SJCRH30 (cell line): ENCODE results near the gene ELF2. TPM values are rescaled to one million over a fixed set of nuclear protein-coding genes. Genes with fewer than 3 reads are reported as not detected.
A peak's percentile ranks its signal among the peaks of the same experiment; 100 is the strongest.
"Not testable (repeated sequence)": the region's sequence is repeated elsewhere in the genome, so short reads cannot be mapped to it uniquely, and the experiment has no call there.

Experiments used
- DNase-seq, 2 experiments: peaks; one replicate each; pipeline ENCODE4 v3.0.0-alpha.2; 2015 to 2020
- H3K27ac ChIP-seq: fragments of 250-450 bp; sonication (Bioruptor Pico); 2 replicates; pipeline ENCODE4 v1.5.1; 2020; ENCODE audit warnings: mild to moderate bottlenecking, moderate library complexity
- H3K27me3 ChIP-seq: fragments of 250-450 bp; sonication (Bioruptor Pico); 2 replicates; pipeline ENCODE4 v1.5.1; 2020; ENCODE audit warnings: mild to moderate bottlenecking, moderate library complexity
- H3K36me3 ChIP-seq: fragments of 250-450 bp; sonication (Bioruptor Pico); 2 replicates; pipeline ENCODE4 v1.5.1; 2020; ENCODE audit warnings: mild to moderate bottlenecking, moderate library complexity
- H3K4me1 ChIP-seq: fragments of 250-450 bp; sonication (Bioruptor Pico); 2 replicates; pipeline ENCODE4 v1.5.1; 2020; ENCODE audit warnings: mild to moderate bottlenecking, moderate library complexity
- H3K4me3 ChIP-seq: fragments of 250-450 bp; sonication (Bioruptor Pico); 2 replicates; pipeline ENCODE4 v1.5.1; 2020; ENCODE audit warnings: mild to moderate bottlenecking, moderate library complexity
- H3K9me3 ChIP-seq: fragments of 250-450 bp; sonication (Bioruptor Pico); replicated peaks from 2 replicates; pipeline ENCODE4 v1.5.1; 2020; ENCODE audit warnings: mild to moderate bottlenecking, moderate library complexity
- total RNA-seq: library from RNA; depleted of rRNA; stranded (reverse); fragments of >200 nt; shearing (Covaris generic); gene quantifications from 2 replicates; pipeline ENCODE4 v1.2.3, GENCODE V29; 2014

The ELF2 gene
- total RNA-seq, 1 experiment from 2014 or later = 55.9 TPM

- Histone ChIP-seq H3K27me3 (no peaks in the 10 kb centered on the region), H3K4me3 (no peak overlapping the region), H3K4me1 (no peaks in the 10 kb centered on the region), H3K27ac (no peak overlapping the region), H3K9me3 (no peaks in the 10 kb centered on the region), H3K36me3 (peaks cover 28% of the 10 kb centered on the region)
- no peak for DNase-seq
Observed at GRCh38 chr4:139042981-139043460, 134.0 kb downstream of the ELF2 start.

GRCh38 chr4:139038874-139039443 is 138.1 kb downstream of the ELF2 start:
- H3K27me3 ChIP-seq = no peaks in the 10 kb centered on the region
- no peaks in the 10 kb centered on the region for H3K4me1 ChIP-seq
- no peaks in the 10 kb centered on the region for H3K9me3 ChIP-seq
- H3K36me3 ChIP-seq = peaks cover 10% of the 10 kb centered on the region
- H3K27ac ChIP-seq = no peak overlapping the region
- H3K4me3 ChIP-seq = no peak overlapping the region
- DNase-seq = no peak

GRCh38 chr4:139036885-139037284 is 140.1 kb downstream of the ELF2 start:
- DNase-seq = no peak
- Histone ChIP-seq H3K27ac (no peak overlapping the region), H3K4me3 (no peak overlapping the region), H3K9me3 (no peaks in the 10 kb centered on the region), H3K4me1 (no peaks in the 10 kb centered on the region), H3K36me3 (peaks cover 10% of the 10 kb centered on the region), H3K27me3 (no peaks in the 10 kb centered on the region)

GRCh38 chr4:139035650-139036049 is 141.4 kb downstream of the ELF2 start:
- no peak overlapping the region for H3K4me3 ChIP-seq
- no peak for DNase-seq
- no peak overlapping the region for H3K27ac ChIP-seq
- peaks cover 10% of the 10 kb centered on the region for H3K36me3 ChIP-seq
- no peaks in the 10 kb centered on the region for H3K4me1 ChIP-seq
- H3K9me3 ChIP-seq = no peaks in the 10 kb centered on the region
- H3K27me3 ChIP-seq = no peaks in the 10 kb centered on the region

GRCh38 chr4:139030614-139031235 is 146.3 kb downstream of the ELF2 start:
- H3K36me3 ChIP-seq = peaks cover 3% of the 10 kb centered on the region; the same call in 1 of the 2 replicates
- no peaks in the 10 kb centered on the region for H3K9me3 ChIP-seq
- H3K4me3 ChIP-seq = no peak overlapping the region
- H3K27ac ChIP-seq = no peak overlapping the region
- DNase-seq = peak; percentile 51 to 86
- no peaks in the 10 kb centered on the region for H3K27me3 ChIP-seq
- peaks cover 8% of the 10 kb centered on the region; the same call in 1 of the 2 replicates for H3K4me1 ChIP-seq

GRCh38 chr4:139029866-139030363 is 147.1 kb downstream of the ELF2 start:
- H3K27ac ChIP-seq, H3K4me1 ChIP-seq, H3K27me3 ChIP-seq, H3K36me3 ChIP-seq, DNase-seq, H3K9me3 ChIP-seq, H3K4me3 ChIP-seq: not testable (repeated sequence)

GRCh38 chr4:139028191-139028661 is 148.8 kb downstream of the ELF2 start:
- no peaks in the 10 kb centered on the region for H3K27me3 ChIP-seq
- H3K4me1 ChIP-seq = peaks cover 8% of the 10 kb centered on the region; the same call in 1 of the 2 replicates
- H3K36me3 ChIP-seq = no peaks in the 10 kb centered on the region; the same call in 1 of the 2 replicates
- no peak overlapping the region for H3K4me3 ChIP-seq
- peak; percentile 44 to 67 for DNase-seq
- no peaks in the 10 kb centered on the region for H3K9me3 ChIP-seq
- H3K27ac ChIP-seq = peak overlapping the region; percentile 18; the same call in 1 of the 2 replicates

- Histone ChIP-seq H3K4me3 (no peak overlapping the region), H3K9me3 (no peaks in the 10 kb centered on the region), H3K27ac (peak overlapping the region; percentile 18; the same call in 1 of the 2 replicates), H3K27me3 (no peaks in the 10 kb centered on the region), H3K4me1 (peaks cover 8% of the 10 kb centered on the region; the same call in 1 of the 2 replicates), H3K36me3 (no peaks in the 10 kb centered on the region; the same call in 1 of the 2 replicates)
- no peak for DNase-seq
Observed at GRCh38 chr4:139027776-139028175, 149.2 kb downstream of the ELF2 start.

GRCh38 chr4:139025841-139026240 is 151.2 kb downstream of the ELF2 start:
- no peaks in the 10 kb centered on the region for H3K9me3 ChIP-seq

GRCh38 chr4:139024686-139025085 is 152.3 kb downstream of the ELF2 start:
- Histone ChIP-seq H3K36me3 (peaks cover 4% of the 10 kb centered on the region; the same call in 1 of the 2 replicates), H3K9me3 (no peaks in the 10 kb centered on the region), H3K27me3 (no peaks in the 10 kb centered on the region), H3K4me3 (no peak overlapping the region), H3K4me1 (peaks cover 11% of the 10 kb centered on the region), H3K27ac (no peak overlapping the region)
- DNase-seq = no peak

More at GRCh38 chr4:139025841-139026240, 151.2 kb downstream of the ELF2 start:
- Histone ChIP-seq H3K27ac (no peak overlapping the region), H3K36me3 (no peaks in the 10 kb centered on the region; the same call in 1 of the 2 replicates), H3K4me3 (no peak overlapping the region), H3K4me1 (peaks cover 8% of the 10 kb centered on the region; the same call in 1 of the 2 replicates), H3K27me3 (no peaks in the 10 kb centered on the region)
- no peak for DNase-seq

- peaks cover 13% of the 10 kb centered on the region for H3K4me1 ChIP-seq
- H3K27me3 ChIP-seq = no peaks in the 10 kb centered on the region
- peaks cover 4% of the 10 kb centered on the region; the same call in 1 of the 2 replicates for H3K36me3 ChIP-seq
- no peaks in the 10 kb centered on the region for H3K9me3 ChIP-seq
- no peak for DNase-seq
- H3K4me3 ChIP-seq = no peak overlapping the region
- H3K27ac ChIP-seq = no peak overlapping the region
Observed at GRCh38 chr4:139022835-139023234, 154.2 kb downstream of the ELF2 start.

- H3K9me3 ChIP-seq, H3K27ac ChIP-seq, H3K4me1 ChIP-seq, DNase-seq, H3K4me3 ChIP-seq, H3K27me3 ChIP-seq, H3K36me3 ChIP-seq: not testable (repeated sequence)
Observed at GRCh38 chr4:139021071-139021470, 155.9 kb downstream of the ELF2 start.

GRCh38 chr4:139020384-139020783 is 156.6 kb downstream of the ELF2 start:
- H3K27me3 ChIP-seq = no peaks in the 10 kb centered on the region
- DNase-seq = no peak
- no peak overlapping the region for H3K27ac ChIP-seq
- H3K4me1 ChIP-seq = peaks cover 9% of the 10 kb centered on the region
- peaks cover 4% of the 10 kb centered on the region; the same call in 1 of the 2 replicates for H3K36me3 ChIP-seq
- no peaks in the 10 kb centered on the region for H3K9me3 ChIP-seq
- H3K4me3 ChIP-seq = no peak overlapping the region

- Histone ChIP-seq H3K36me3 (peaks cover 4% of the 10 kb centered on the region; the same call in 1 of the 2 replicates), H3K9me3 (no peaks in the 10 kb centered on the region), H3K4me3 (no peak overlapping the region), H3K27me3 (no peaks in the 10 kb centered on the region), H3K4me1 (peaks cover 11% of the 10 kb centered on the region), H3K27ac (no peak overlapping the region)
- DNase-seq = peak; percentile 9 to 36
Observed at GRCh38 chr4:139018971-139019758, 157.9 kb downstream of the ELF2 start.
